SU-DHL-6 (cell line): Measurements from ENCODE around the gene HGFAC.

ENCODE experiments used
- H2AFZ ChIP-seq: fragments of 200-600 bp; sonication (generic); 2 replicates; pipeline ENCODE4 v1.6.1; 2014; ENCODE audit warnings: low read depth, mild to moderate bottlenecking, moderate library complexity, mixed read lengths, antibody characterized with exemption, low read length; ENCODE audit not compliant: severe bottlenecking
- H3F3A ChIP-seq: fragments of 200-600 bp; shearing (Covaris generic); 2 replicates; pipeline ENCODE4 v1.6.0; 2016; ENCODE audit warnings: antibody characterized with exemption, mild to moderate bottlenecking; ENCODE audit not compliant: insufficient read depth
- H3K27ac ChIP-seq: fragments of 200-600 bp; sonication (generic); 2 replicates; pipeline ENCODE4 v1.5.1; 2016; ENCODE audit warnings: low read depth, mild to moderate bottlenecking, low read length, moderate library complexity, mixed read lengths
- H3K27me3 ChIP-seq: fragments of 200-600 bp; sonication (generic), shearing (Covaris generic); 2 replicates; pipeline ENCODE4 v1.6.0; 2014; ENCODE audit warnings: mild to moderate bottlenecking, low read length
- H3K36me3 ChIP-seq: fragments of 200-600 bp; sonication (generic); 2 replicates; pipeline ENCODE4 v1.6.1; 2014; ENCODE audit warnings: mild to moderate bottlenecking, low read length, mixed read lengths
- H3K4me2 ChIP-seq: fragments of 300-600, 200-600 bp; shearing (Covaris generic), sonication (generic); 2 replicates; pipeline ENCODE4 v1.6.0; 2014; ENCODE audit warnings: low read length, low read depth, mild to moderate bottlenecking; ENCODE audit not compliant: poor library complexity, severe bottlenecking
- H3K4me3 ChIP-seq: fragments of 200-600 bp; sonication (generic); 2 replicates; pipeline ENCODE4 v1.5.1; 2014; ENCODE audit warnings: antibody characterized with exemption, low read length, mild to moderate bottlenecking, mixed read lengths; ENCODE audit not compliant: insufficient read depth, poor library complexity, severe bottlenecking
- H3K79me2 ChIP-seq: fragments of 200-600 bp; sonication (generic); 2 replicates; pipeline ENCODE4 v1.6.1; 2014; ENCODE audit warnings: mild to moderate bottlenecking, low read length, moderate library complexity; ENCODE audit not compliant: insufficient read depth
- H3K9ac ChIP-seq: fragments of 200-600 bp; sonication (generic); 2 replicates; pipeline ENCODE4 v1.7.0; 2014; ENCODE audit warnings: mild to moderate bottlenecking, low read length
- H3K9me2 ChIP-seq: fragments of 200-600 bp; sonication (generic); replicated peaks from 2 replicates; pipeline ENCODE4 v1.6.1; 2014; ENCODE audit warnings: low read length; ENCODE audit not compliant: insufficient read depth
- H3K9me3 ChIP-seq: fragments of 200-600 bp; sonication (generic); 2 replicates; pipeline ENCODE4 v1.6.1; 2014; ENCODE audit warnings: low read length, mixed read lengths; ENCODE audit not compliant: insufficient read depth
- H4K20me1 ChIP-seq: fragments of 200-600 bp; sonication (generic); 2 replicates; pipeline ENCODE4 v1.6.1; 2014; ENCODE audit warnings: low read depth, mild to moderate bottlenecking, antibody characterized with exemption, low read length, moderate library complexity, mixed read lengths
- EZH2phosphoT487 ChIP-seq: fragments of 200-600 bp; sonication (generic), shearing (Covaris generic); conservative IDR thresholded peaks from 2 replicates; pipeline ENCODE4 v1.6.1; 2018; ENCODE audit warnings: mild to moderate bottlenecking, antibody characterized with exemption, low read length, moderate library complexity, mixed read lengths
- TF ChIP-seq, protein P1 (sequence below): fragments of 200-600 bp; sonication (generic); IDR thresholded peaks from one replicate; pipeline ENCODE4 v1.5.1; 2017; ENCODE audit warnings: antibody characterized with exemption, mild to moderate bottlenecking, low read length, moderate library complexity; ENCODE audit not compliant: insufficient read depth, poor library complexity, severe bottlenecking

HGFAC gene

DNA sequence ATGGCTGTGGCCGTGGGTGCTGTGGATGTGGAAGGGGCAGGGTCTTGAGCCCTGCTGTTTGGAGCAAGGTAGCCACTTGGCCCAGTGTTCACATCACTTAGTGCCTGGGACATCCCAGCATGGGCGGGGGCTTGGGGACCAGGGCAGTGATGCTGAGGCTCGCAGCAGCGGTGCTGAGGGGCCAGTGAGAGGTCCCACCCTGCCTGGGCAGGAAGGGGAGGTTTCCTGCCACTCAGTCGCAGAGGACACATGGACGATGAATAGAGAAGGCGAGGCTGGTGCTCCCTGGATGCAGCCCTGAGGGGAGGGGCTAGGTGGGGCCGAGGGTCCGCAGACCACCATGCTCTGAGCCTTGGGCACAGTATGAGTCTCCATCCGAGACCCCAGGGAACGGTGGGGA, 47.1 kb downstream of the HGFAC start:
- no peaks in the 10 kb centered on the region for H3K9me3 ChIP-seq
- no peaks in the 10 kb centered on the region for H3K79me2 ChIP-seq
- H3K36me3 ChIP-seq = no peaks in the 10 kb centered on the region
- no peaks in the 10 kb centered on the region for H3F3A ChIP-seq
- no peak overlapping the region for H3K9ac ChIP-seq
- no peak overlapping the region for H3K4me3 ChIP-seq
- H3K27me3 ChIP-seq = no peaks in the 10 kb centered on the region
- H3K27ac ChIP-seq = no peak overlapping the region
- H3K4me2 ChIP-seq = no peak overlapping the region
- no peaks in the 10 kb centered on the region for H3K9me2 ChIP-seq
- TF ChIP-seq, protein P1, sequence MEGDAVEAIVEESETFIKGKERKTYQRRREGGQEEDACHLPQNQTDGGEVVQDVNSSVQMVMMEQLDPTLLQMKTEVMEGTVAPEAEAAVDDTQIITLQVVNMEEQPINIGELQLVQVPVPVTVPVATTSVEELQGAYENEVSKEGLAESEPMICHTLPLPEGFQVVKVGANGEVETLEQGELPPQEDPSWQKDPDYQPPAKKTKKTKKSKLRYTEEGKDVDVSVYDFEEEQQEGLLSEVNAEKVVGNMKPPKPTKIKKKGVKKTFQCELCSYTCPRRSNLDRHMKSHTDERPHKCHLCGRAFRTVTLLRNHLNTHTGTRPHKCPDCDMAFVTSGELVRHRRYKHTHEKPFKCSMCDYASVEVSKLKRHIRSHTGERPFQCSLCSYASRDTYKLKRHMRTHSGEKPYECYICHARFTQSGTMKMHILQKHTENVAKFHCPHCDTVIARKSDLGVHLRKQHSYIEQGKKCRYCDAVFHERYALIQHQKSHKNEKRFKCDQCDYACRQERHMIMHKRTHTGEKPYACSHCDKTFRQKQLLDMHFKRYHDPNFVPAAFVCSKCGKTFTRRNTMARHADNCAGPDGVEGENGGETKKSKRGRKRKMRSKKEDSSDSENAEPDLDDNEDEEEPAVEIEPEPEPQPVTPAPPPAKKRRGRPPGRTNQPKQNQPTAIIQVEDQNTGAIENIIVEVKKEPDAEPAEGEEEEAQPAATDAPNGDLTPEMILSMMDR = no peak
- TF ChIP-seq EZH2phosphoT487 = no peak
- no peaks in the 10 kb centered on the region for H4K20me1 ChIP-seq
- no peak overlapping the region for H2AFZ ChIP-seq

DNA sequence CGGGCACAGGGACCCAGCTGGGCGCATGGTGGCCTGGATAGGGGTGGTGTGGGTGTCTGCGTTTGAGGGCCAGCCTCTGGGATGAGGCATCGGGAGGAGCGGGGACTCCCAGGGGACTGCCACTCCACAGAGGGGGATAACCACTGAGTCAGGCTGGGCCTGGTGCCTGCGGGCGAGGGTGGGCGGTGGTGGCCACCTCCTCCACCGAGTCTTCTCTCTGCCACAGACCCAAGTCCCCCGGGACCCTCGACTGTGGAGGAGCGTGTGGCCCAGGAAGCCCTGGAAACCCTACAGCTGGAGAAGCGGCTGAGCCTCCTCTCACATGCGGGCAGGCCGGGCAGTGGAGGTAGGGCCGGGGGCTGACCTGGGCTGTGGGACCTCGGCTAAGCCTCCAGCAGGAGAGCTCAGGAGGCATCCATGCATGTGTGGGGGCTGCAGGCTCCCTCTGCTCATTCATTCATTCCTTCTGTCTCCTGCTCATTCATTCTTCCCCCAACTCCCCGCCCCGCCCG, 47.7 kb downstream of the HGFAC start:
- Histone ChIP-seq H3K36me3 (no peaks in the 10 kb centered on the region), H4K20me1 (no peaks in the 10 kb centered on the region), H3K4me2 (no peak overlapping the region), H3K79me2 (no peaks in the 10 kb centered on the region), H2AFZ (no peak overlapping the region), H3K9ac (no peak overlapping the region), H3F3A (no peaks in the 10 kb centered on the region), H3K4me3 (no peak overlapping the region), H3K27me3 (no peaks in the 10 kb centered on the region), H3K9me3 (no peaks in the 10 kb centered on the region), H3K9me2 (no peaks in the 10 kb centered on the region), H3K27ac (no peak overlapping the region)
- TF ChIP-seq, protein P1 = no peak
- no peak for TF ChIP-seq EZH2phosphoT487

DNA sequence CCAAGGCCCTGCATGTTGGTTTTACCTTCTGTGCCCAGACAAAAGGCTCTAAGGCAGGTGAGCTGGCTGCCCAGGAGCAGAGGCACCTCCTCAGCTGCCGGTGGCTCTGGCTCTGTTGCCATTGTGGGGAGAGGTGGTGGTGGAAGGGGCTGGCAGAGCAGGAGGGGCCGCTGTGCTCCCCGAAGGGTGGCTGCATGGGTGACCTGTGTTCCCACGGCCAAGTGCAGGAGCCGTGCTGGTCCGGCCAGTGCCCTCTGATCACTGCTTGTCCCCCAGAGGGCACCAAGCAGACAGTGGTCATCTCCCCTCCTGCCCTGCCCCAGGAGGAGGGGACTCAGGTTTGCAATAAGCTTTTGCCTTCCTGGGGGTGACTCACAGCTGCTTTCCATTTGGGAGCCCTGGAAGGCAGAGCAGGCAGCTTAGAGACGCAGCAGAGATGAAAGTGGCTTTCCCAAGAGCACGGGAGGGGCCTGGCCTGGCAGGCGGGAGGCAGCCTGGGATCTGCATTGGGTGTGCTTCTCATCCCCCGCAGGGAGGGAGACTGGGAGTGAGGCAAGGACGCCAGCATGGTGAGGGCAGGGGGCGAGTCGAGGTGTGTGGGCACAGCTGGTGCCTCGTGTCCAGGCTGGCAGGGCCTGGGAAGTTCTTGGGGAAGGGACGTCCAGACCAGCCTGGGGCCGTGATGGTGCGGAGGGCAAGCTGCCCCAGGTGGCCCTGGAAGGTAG, 50.1 kb downstream of the HGFAC start:
- H3K9me2 ChIP-seq = no peaks in the 10 kb centered on the region
- H3K27me3 ChIP-seq = no peaks in the 10 kb centered on the region
- H3F3A ChIP-seq = no peaks in the 10 kb centered on the region
- no peaks in the 10 kb centered on the region for H3K36me3 ChIP-seq
- no peaks in the 10 kb centered on the region for H3K79me2 ChIP-seq
- no peak overlapping the region for H3K4me2 ChIP-seq
- H3K9ac ChIP-seq = no peak overlapping the region
- H3K9me3 ChIP-seq = no peaks in the 10 kb centered on the region
- no peak overlapping the region for H2AFZ ChIP-seq
- H3K27ac ChIP-seq = no peak overlapping the region
- H3K4me3 ChIP-seq = no peak overlapping the region
- H4K20me1 ChIP-seq = no peaks in the 10 kb centered on the region
- TF ChIP-seq, protein P1 = no peak
- TF ChIP-seq EZH2phosphoT487 = no peak
